Skeletal muscle satellite cell (primary cell): Measurements from ENCODE around the gene ITM2A.

Experiments
- H3K27me3 ChIP-seq: 2 replicates; pipeline ENCODE4 v1.7.0; 2013; ENCODE audit warnings: low read length; ENCODE audit not compliant: control insufficient read depth, insufficient read depth
- H3K36me3 ChIP-seq: 2 replicates; pipeline ENCODE4 v1.7.0; 2013; ENCODE audit warnings: mild to moderate bottlenecking, control low read depth, low read length; ENCODE audit not compliant: insufficient read depth
- H3K4me1 ChIP-seq: 2 replicates; pipeline ENCODE4 v1.7.0; 2013; ENCODE audit warnings: low read length; ENCODE audit not compliant: control insufficient read depth, insufficient read depth
- H3K4me2 ChIP-seq: 2 replicates; pipeline ENCODE4 v1.7.0; 2013; ENCODE audit warnings: mild to moderate bottlenecking, low read length
- H3K4me3 ChIP-seq: 2 replicates; pipeline ENCODE4 v1.7.0; 2013; ENCODE audit warnings: low read length
- H3K9ac ChIP-seq: 2 replicates; pipeline ENCODE4 v1.7.0; 2013; ENCODE audit warnings: mild to moderate bottlenecking, low read depth, low read length, moderate library complexity
- H3K9me3 ChIP-seq: replicated peaks from 2 replicates; pipeline ENCODE4 v1.7.0; 2013; ENCODE audit warnings: mild to moderate bottlenecking, control low read depth, low read length

Gene ITM2A

GRCh38 chrX:79369871-79370270 lies 2.7 kb upstream of the ITM2A start:
- no peaks in the 10 kb centered on the region for H3K9me3 ChIP-seq
- H3K4me1 ChIP-seq: no peaks in the 10 kb centered on the region
- no peak overlapping the region for H3K4me3 ChIP-seq
- no peak overlapping the region for H3K9ac ChIP-seq
- no peak overlapping the region for H3K4me2 ChIP-seq
- no peaks in the 10 kb centered on the region for H3K27me3 ChIP-seq
- no peaks in the 10 kb centered on the region for H3K36me3 ChIP-seq

GRCh38 chrX:79368441-79368840 lies 1.3 kb upstream of the ITM2A start:
- Histone ChIP-seq H3K9me3 (no peaks in the 10 kb centered on the region), H3K4me2 (no peak overlapping the region), H3K4me1 (no peaks in the 10 kb centered on the region)

GRCh38 chrX:79367907-79368306 lies 773 bp upstream of the ITM2A start:
- no peaks in the 10 kb centered on the region for H3K27me3 ChIP-seq
- no peaks in the 10 kb centered on the region for H3K4me1 ChIP-seq
- H3K9me3 ChIP-seq: no peaks in the 10 kb centered on the region
- H3K4me2 ChIP-seq: no peak overlapping the region
- H3K36me3 ChIP-seq: no peaks in the 10 kb centered on the region
- H3K9ac ChIP-seq: no peak overlapping the region
- H3K4me3 ChIP-seq: no peak overlapping the region

More at GRCh38 chrX:79368441-79368840, 1.3 kb upstream of the ITM2A start:
- H3K9ac ChIP-seq: no peak overlapping the region
- no peaks in the 10 kb centered on the region for H3K36me3 ChIP-seq
- H3K27me3 ChIP-seq: no peaks in the 10 kb centered on the region
- no peak overlapping the region for H3K4me3 ChIP-seq

DNA sequence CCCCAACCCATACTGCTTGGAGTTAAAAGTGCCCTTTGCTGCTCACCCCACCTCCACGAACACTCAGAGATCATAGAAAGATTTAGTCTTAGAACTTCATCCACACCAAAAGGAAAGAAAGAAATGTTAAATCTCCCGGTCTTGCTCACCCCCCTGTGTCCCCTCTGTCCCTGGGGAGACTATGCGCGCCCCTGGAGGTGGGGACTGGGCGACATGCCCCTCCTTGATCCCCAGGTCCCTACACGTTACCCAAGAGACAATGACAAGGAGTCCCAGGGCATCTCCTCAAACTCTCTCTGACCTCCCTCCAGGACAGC lies 620 bp downstream of the ITM2A start:
- H3K9me3 ChIP-seq: no peaks in the 10 kb centered on the region
- H3K27me3 ChIP-seq: no peaks in the 10 kb centered on the region
- no peaks in the 10 kb centered on the region for H3K4me1 ChIP-seq
- H3K4me3 ChIP-seq: no peak overlapping the region
- H3K4me2 ChIP-seq: no peak overlapping the region
- H3K9ac ChIP-seq: no peak overlapping the region
- no peaks in the 10 kb centered on the region for H3K36me3 ChIP-seq

DNA sequence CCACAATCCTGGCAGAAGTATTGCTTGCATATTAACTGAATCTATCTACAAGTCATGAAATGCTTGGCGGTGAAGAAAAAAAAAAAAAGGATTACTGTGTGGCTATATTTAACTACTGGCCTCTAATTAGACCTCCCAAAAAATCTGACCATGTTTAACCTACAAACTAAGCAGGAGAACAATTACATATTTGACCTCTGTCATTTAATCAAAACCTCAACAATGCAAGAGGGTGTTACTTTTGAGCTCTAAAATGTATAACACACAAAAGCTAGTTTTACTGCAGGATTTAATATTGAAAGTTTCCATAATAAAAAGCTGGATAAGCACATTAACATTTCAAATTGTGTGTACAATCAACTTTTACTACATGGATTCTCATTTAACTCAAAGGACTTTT lies 1.5 kb downstream of the ITM2A start:
- H3K4me3 ChIP-seq: no peak overlapping the region

DNA sequence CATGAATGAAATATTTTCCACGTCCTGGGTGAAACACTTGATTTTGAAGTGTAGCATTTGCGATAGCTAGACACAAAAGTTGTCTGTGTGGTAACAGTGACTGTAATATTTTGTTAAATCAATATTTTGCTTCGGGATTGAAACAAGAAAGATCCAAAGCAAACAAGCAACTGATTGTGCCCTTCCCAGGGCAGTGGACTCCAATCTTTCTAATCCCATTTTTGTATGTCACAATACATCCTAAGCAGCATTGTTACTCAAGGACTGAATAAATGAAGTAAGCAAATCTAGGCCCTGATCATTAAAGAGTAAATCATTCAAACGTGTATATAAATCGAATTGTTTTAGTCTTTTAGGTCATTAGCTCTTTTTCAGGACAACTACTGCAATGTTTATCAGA lies 2.8 kb downstream of the ITM2A start:
- Histone ChIP-seq H3K9ac (no peak overlapping the region), H3K4me1 (no peaks in the 10 kb centered on the region), H3K9me3 (no peaks in the 10 kb centered on the region), H3K27me3 (no peaks in the 10 kb centered on the region), H3K36me3 (no peaks in the 10 kb centered on the region), H3K4me3 (no peak overlapping the region), H3K4me2 (no peak overlapping the region)

More for the DNA sequence above, 1.5 kb downstream of the ITM2A start:
- no peaks in the 10 kb centered on the region for H3K4me1 ChIP-seq
- no peak overlapping the region for H3K9ac ChIP-seq
- no peaks in the 10 kb centered on the region for H3K9me3 ChIP-seq
- no peaks in the 10 kb centered on the region for H3K27me3 ChIP-seq
- no peak overlapping the region for H3K4me2 ChIP-seq
- H3K36me3 ChIP-seq: no peaks in the 10 kb centered on the region

- Histone ChIP-seq H3K27me3 (no peaks in the 10 kb centered on the region), H3K4me2 (no peak overlapping the region), H3K9ac (no peak overlapping the region), H3K9me3 (no peaks in the 10 kb centered on the region), H3K4me3 (no peak overlapping the region), H3K4me1 (no peaks in the 10 kb centered on the region), H3K36me3 (no peaks in the 10 kb centered on the region)
Observed at GRCh38 chrX:79361192-79361870, 5.8 kb downstream of the ITM2A start.

DNA sequence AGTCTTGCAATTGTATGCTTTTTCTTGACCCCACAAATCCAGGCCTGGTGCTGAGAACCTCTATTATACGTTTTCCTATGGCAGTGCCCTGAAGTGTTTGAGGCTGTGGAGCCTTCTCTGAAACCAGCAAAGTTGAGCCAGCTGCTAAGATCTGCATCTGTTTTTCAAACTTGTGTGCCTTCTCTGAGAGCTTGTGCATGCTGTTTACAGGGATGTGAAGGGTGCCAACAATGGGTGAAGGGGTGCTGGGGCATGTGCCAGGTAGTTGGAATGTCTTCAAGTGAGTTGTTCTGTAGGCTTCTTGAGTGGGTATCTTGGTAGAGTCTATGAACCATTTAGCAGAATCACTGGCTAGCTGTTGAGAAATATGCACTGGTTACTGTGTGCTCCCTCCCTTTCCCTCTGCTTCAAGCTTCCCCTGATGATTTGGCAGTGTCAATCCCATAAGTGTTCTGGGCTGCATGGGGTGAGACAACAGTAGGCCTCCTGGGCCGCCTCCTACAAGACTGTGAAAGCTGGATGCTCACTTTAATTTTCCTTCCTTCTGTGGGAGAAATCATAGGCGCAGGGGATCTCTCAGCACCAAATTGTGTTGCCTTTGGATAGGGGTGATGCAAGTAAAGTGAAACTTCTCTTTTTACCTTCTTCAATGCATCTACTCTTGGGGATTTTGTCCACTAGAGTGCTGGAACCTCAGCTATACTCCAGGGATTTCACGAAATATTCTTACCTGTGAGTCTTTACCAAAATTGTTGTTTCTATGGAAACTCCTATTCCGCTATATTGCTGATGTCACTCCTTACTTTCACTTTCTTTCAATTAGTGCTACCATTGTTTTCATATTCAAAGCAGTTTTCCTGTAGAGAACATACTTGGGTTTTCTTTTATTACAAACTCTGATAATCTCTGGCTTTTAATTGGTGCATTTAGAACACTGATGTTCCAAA lies 30.0 kb downstream of the ITM2A start:
- Histone ChIP-seq H3K9me3 (no peaks in the 10 kb centered on the region), H3K27me3 (no peaks in the 10 kb centered on the region), H3K4me2 (no peak overlapping the region), H3K36me3 (no peaks in the 10 kb centered on the region), H3K4me1 (no peaks in the 10 kb centered on the region), H3K9ac (no peak overlapping the region), H3K4me3 (no peak overlapping the region)

DNA sequence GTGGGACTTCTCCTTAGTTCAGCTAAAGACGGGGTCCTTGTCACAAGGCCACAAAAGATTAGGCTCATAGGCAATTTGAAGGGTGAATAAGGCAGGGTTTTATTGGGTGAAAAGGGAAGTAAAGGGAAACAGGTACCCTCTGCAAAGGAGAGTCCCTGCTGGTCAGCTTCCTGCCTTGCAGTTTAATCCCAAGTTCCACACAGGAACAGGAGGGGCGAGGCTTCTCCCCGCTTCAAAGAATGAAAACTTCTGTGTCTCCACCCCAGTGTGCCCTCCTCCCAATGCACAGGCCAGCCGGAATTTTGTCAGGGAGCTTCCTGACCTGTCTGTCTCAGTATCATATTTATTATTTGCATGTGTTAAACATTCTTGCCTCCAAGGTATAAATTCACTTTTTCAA lies 37.1 kb downstream of the ITM2A start:
- H3K4me2 ChIP-seq: no peak overlapping the region
- H3K9ac ChIP-seq: no peak overlapping the region
- no peaks in the 10 kb centered on the region for H3K36me3 ChIP-seq
- H3K27me3 ChIP-seq: no peaks in the 10 kb centered on the region
- H3K9me3 ChIP-seq: no peaks in the 10 kb centered on the region
- H3K4me3 ChIP-seq: no peak overlapping the region
- H3K4me1 ChIP-seq: no peaks in the 10 kb centered on the region

GRCh38 chrX:79325263-79325958 lies 41.7 kb downstream of the ITM2A start:
- H3K4me3 ChIP-seq: no peak overlapping the region
- H3K4me2 ChIP-seq: no peak overlapping the region
- H3K27me3 ChIP-seq: no peaks in the 10 kb centered on the region
- no peaks in the 10 kb centered on the region for H3K36me3 ChIP-seq
- H3K9me3 ChIP-seq: no peaks in the 10 kb centered on the region
- no peak overlapping the region for H3K9ac ChIP-seq
- no peaks in the 10 kb centered on the region for H3K4me1 ChIP-seq
